Trophoblast cell (in vitro differentiated cells and primary cell): ENCODE data around the gene FRMPD4.

Source experiments
- DNase-seq, 2 donors: peaks; one replicate each; pipeline ENCODE4 v3.0.0-alpha.2; 2016
- H2AFZ ChIP-seq: 2 replicates; pipeline ENCODE4 v1.6.1; 2013; ENCODE audit warnings: low read length, moderate library complexity, mild to moderate bottlenecking; ENCODE audit not compliant: insufficient read depth, poor library complexity
- H2AK5ac ChIP-seq: 2 replicates; pipeline ENCODE4 v1.6.1; 2013; ENCODE audit warnings: mild to moderate bottlenecking, low read length
- H2BK120ac ChIP-seq: 2 replicates; pipeline ENCODE4 v1.6.1; 2013; ENCODE audit warnings: low read length, mild to moderate bottlenecking, moderate library complexity; ENCODE audit not compliant: insufficient read depth, poor library complexity
- H2BK12ac ChIP-seq: 2 replicates; pipeline ENCODE4 v1.6.1; 2013; ENCODE audit warnings: mild to moderate bottlenecking, low read length, moderate library complexity
- H2BK5ac ChIP-seq: 2 replicates; pipeline ENCODE4 v1.6.1; 2013; ENCODE audit warnings: low read length, low read depth, moderate library complexity, mild to moderate bottlenecking; ENCODE audit not compliant: poor library complexity
- H3K14ac ChIP-seq: 2 replicates; pipeline ENCODE4 v1.6.1; 2013; ENCODE audit warnings: mild to moderate bottlenecking, low read length
- H3K18ac ChIP-seq: 2 replicates; pipeline ENCODE4 v1.6.1; 2013; ENCODE audit warnings: mild to moderate bottlenecking, low read length
- H3K23ac ChIP-seq: 2 replicates; pipeline ENCODE4 v1.6.1; 2013; ENCODE audit warnings: low read length
- H3K27ac ChIP-seq: 2 replicates; pipeline ENCODE4 v1.5.1; 2013; ENCODE audit warnings: low read depth, mild to moderate bottlenecking, inconsistent platforms, low read length, moderate library complexity
- H3K27me3 ChIP-seq: 2 replicates; pipeline ENCODE4 v1.6.1; 2013; ENCODE audit warnings: inconsistent platforms, mild to moderate bottlenecking, low read length, moderate library complexity; ENCODE audit not compliant: insufficient read depth
- H3K36me3 ChIP-seq, 2 experiments: 1 replicate in 1 of 2; 2 replicates in 1 of 2; pipeline ENCODE4 v1.6.1; 2013; ENCODE audit warnings: low read length in 2 of 2, mild to moderate bottlenecking in 2 of 2, moderate library complexity in 1 of 2; ENCODE audit not compliant: insufficient read depth in 2 of 2, control insufficient read depth in 1 of 2
- H3K4ac ChIP-seq: 2 replicates; pipeline ENCODE4 v1.6.1; 2013; ENCODE audit warnings: low read depth, mild to moderate bottlenecking, low read length, moderate library complexity
- H3K4me1 ChIP-seq, 2 experiments: 1 replicate in 1 of 2; 2 replicates in 1 of 2; pipeline ENCODE4 v1.6.1; 2013; ENCODE audit warnings: low read length in 2 of 2, mild to moderate bottlenecking in 2 of 2, moderate library complexity in 1 of 2; ENCODE audit not compliant: insufficient read depth in 2 of 2, control insufficient read depth in 1 of 2
- H3K4me2 ChIP-seq: 2 replicates; pipeline ENCODE4 v1.6.1; 2013; ENCODE audit warnings: inconsistent platforms, mild to moderate bottlenecking, low read length, moderate library complexity
- H3K4me3 ChIP-seq: 2 replicates; pipeline ENCODE4 v1.5.1; 2013; ENCODE audit warnings: mild to moderate bottlenecking, low read depth, low read length, inconsistent platforms
- H3K79me1 ChIP-seq: one replicate; pipeline ENCODE4 v1.6.1; 2013; ENCODE audit warnings: low read length
- H3K79me2 ChIP-seq: 2 replicates; pipeline ENCODE4 v1.6.1; 2013; ENCODE audit warnings: low read length, mild to moderate bottlenecking; ENCODE audit not compliant: control insufficient read depth, insufficient read depth, poor library complexity
- H3K9ac ChIP-seq: 2 replicates; pipeline ENCODE4 v1.6.1; 2013; ENCODE audit warnings: mild to moderate bottlenecking, low read length
- H3K9me3 ChIP-seq: 2 replicates; pipeline ENCODE4 v1.6.1; 2013; ENCODE audit warnings: low read depth, mild to moderate bottlenecking, control low read depth, inconsistent platforms, low read length; ENCODE audit not compliant: insufficient read depth
- H4K12ac ChIP-seq: 2 replicates; pipeline ENCODE4 v1.6.1; 2013; ENCODE audit warnings: low read depth, mild to moderate bottlenecking, low read length, moderate library complexity
- H4K8ac ChIP-seq: 2 replicates; pipeline ENCODE4 v1.6.1; 2013; ENCODE audit warnings: low read depth, mild to moderate bottlenecking, low read length, moderate library complexity
- H4K91ac ChIP-seq: one replicate; pipeline ENCODE4 v1.6.1; 2013; ENCODE audit warnings: low read depth, mild to moderate bottlenecking, low read length, moderate library complexity
- WGBS: extraction: QIAGEN DNeasy Blood & Tissue Kit; methylation state at CpG from one replicate; pipeline ENCODE4 v1.1.7; 2013; ENCODE audit warnings: missing lambda C conversion rate; ENCODE audit not compliant: insufficient read length, insufficient coverage; ENCODE audit errors: extremely low coverage; 5-methylcytosine and 5-hydroxymethylcytosine counted together

FRMPD4 gene

DNA sequence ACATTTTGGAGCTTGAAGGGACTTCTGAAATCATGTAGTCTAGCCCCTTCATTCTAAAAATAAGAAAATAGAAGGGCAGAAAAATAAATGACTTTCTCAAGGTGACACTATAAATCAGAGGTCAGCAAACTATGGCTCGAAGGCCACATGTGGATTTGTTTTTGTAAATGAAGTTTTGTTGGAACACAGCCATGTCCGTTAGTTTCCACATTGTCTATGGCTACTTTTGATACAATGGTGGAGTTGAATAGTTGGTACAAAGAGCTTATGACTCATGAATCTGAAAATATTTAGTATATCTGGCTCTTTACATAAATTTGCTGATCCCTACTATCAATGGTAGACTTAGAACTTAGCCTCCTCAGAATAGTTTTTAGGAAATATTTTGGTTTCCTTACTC is 350.5 kb downstream of the FRMPD4 start:
- no peak overlapping the region for H4K8ac ChIP-seq
- no peak overlapping the region for H2BK12ac ChIP-seq
- H3K4me3 ChIP-seq: no peak overlapping the region
- H3K9me3 ChIP-seq: no peaks in the 10 kb centered on the region
- H3K79me2 ChIP-seq: no peaks in the 10 kb centered on the region
- no peak overlapping the region for H2BK120ac ChIP-seq
- no CpG with 5 or more reads among the region's 2 CpGs for WGBS
- H3K4me1 ChIP-seq: no peaks in the 10 kb centered on the region
- no peak overlapping the region for H3K23ac ChIP-seq
- H2AFZ ChIP-seq: no peak overlapping the region
- H4K12ac ChIP-seq: no peak overlapping the region
- no peak overlapping the region for H3K4me2 ChIP-seq
- H3K27me3 ChIP-seq: no peaks in the 10 kb centered on the region
- H2AK5ac ChIP-seq: no peak overlapping the region
- no peak overlapping the region for H3K27ac ChIP-seq
- no peak overlapping the region for H2BK5ac ChIP-seq
- H3K4ac ChIP-seq: no peak overlapping the region
- no peak overlapping the region for H3K9ac ChIP-seq
- H3K36me3 ChIP-seq: no peaks in the 10 kb centered on the region
- H3K79me1 ChIP-seq: no peaks in the 10 kb centered on the region
- no peak overlapping the region for H3K18ac ChIP-seq
- DNase-seq: no peak
- H4K91ac ChIP-seq: no peak overlapping the region
- H3K14ac ChIP-seq: no peak overlapping the region

- H3K4ac ChIP-seq: no peak overlapping the region
- no peaks in the 10 kb centered on the region for H3K4me1 ChIP-seq
- no peaks in the 10 kb centered on the region for H3K27me3 ChIP-seq
- H3K23ac ChIP-seq: no peak overlapping the region
- no peak overlapping the region for H3K9ac ChIP-seq
- no peak overlapping the region for H4K91ac ChIP-seq
- no peaks in the 10 kb centered on the region for H3K79me1 ChIP-seq
- no CpG with 5 or more reads among the region's 3 CpGs for WGBS
- H2AFZ ChIP-seq: no peak overlapping the region
- H3K36me3 ChIP-seq: no peaks in the 10 kb centered on the region
- H2BK120ac ChIP-seq: no peak overlapping the region
- no peak overlapping the region for H2AK5ac ChIP-seq
- no peak overlapping the region for H3K27ac ChIP-seq
- no peak overlapping the region for H3K4me3 ChIP-seq
- no peak overlapping the region for H3K18ac ChIP-seq
- no peak overlapping the region for H2BK12ac ChIP-seq
- no peak overlapping the region for H3K14ac ChIP-seq
- no peak for DNase-seq
- no peak overlapping the region for H3K4me2 ChIP-seq
- H4K12ac ChIP-seq: no peak overlapping the region
- no peaks in the 10 kb centered on the region for H3K9me3 ChIP-seq
- H3K79me2 ChIP-seq: no peaks in the 10 kb centered on the region
- H4K8ac ChIP-seq: no peak overlapping the region
- no peak overlapping the region for H2BK5ac ChIP-seq
Observed at GRCh38 chrX:12489341-12489740, 351.1 kb downstream of the FRMPD4 start.

DNA sequence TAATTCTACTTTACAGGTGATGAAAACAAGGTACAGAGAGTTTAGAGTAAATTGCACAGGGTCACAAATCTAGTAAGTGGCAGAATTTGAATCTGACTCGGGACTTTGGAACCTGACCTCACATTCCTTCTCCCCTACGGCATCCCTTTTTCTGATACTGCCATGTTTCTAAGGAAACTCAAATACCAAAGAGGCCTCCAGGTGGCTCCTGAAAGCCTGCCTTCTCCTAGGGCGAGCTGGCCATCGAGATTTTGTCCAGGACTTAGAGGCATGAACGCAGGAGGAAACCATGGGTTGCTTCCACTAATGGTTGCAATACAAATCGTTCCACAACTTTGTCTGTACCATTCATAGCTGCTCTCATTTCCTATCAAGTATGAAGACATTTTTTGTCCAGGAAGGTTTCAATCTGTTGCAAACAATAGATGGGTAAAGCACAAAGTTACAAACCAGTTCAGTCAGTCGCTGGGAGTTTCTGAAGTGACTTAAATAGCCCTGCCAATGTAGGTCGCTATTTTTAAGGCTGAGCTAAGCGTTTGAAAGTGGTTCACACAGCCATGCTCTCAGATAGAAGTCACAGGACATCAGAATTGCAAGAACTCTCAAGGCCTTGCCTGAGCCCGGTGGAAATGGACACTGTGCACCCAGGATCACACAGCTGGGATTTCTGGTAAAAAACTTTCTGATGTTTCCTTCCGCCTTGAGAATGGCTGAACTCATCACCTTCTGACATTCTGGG is 356.3 kb downstream of the FRMPD4 start:
- no peaks in the 10 kb centered on the region for H3K79me1 ChIP-seq
- H4K12ac ChIP-seq: no peak overlapping the region
- H2BK12ac ChIP-seq: no peak overlapping the region
- DNase-seq: peak in 1 of 2 donors; percentile 30
- H3K27ac ChIP-seq: no peak overlapping the region
- H3K23ac ChIP-seq: no peak overlapping the region
- no peak overlapping the region for H2AFZ ChIP-seq
- no peak overlapping the region for H2BK120ac ChIP-seq
- no peak overlapping the region for H3K4me2 ChIP-seq
- H3K27me3 ChIP-seq: no peaks in the 10 kb centered on the region
- H4K91ac ChIP-seq: no peak overlapping the region
- no peak overlapping the region for H3K9ac ChIP-seq
- no peak overlapping the region for H3K4ac ChIP-seq
- no peaks in the 10 kb centered on the region for H3K4me1 ChIP-seq
- no peak overlapping the region for H3K14ac ChIP-seq
- H3K4me3 ChIP-seq: no peak overlapping the region
- no peak overlapping the region for H3K18ac ChIP-seq
- H4K8ac ChIP-seq: no peak overlapping the region
- no CpG with 5 or more reads among the region's 11 CpGs for WGBS
- H3K9me3 ChIP-seq: no peaks in the 10 kb centered on the region
- H2BK5ac ChIP-seq: no peak overlapping the region
- no peaks in the 10 kb centered on the region for H3K36me3 ChIP-seq
- no peak overlapping the region for H2AK5ac ChIP-seq
- H3K79me2 ChIP-seq: no peaks in the 10 kb centered on the region

DNA sequence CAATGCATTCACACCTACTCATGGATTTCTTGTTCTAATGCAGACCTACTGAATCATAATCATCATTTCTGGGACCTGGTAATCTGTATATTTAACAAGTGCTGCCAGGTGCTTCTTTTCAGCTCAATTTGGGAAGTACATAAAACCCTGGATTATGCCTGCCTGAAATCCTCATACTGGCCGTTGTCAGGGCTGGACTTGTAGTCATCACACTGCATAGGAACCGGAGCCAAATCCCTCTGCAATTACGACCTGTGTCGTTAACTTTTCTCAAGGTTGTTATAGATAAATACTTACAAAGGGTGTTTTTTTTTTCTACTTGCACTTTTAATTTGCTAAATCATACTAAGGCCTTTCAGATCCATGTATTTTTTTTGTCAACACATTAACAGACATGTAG is 358.1 kb downstream of the FRMPD4 start:
- H4K91ac ChIP-seq: no peak overlapping the region
- no peaks in the 10 kb centered on the region for H3K4me1 ChIP-seq
- no peak overlapping the region for H3K14ac ChIP-seq
- no peaks in the 10 kb centered on the region for H3K79me1 ChIP-seq
- no peak overlapping the region for H3K23ac ChIP-seq
- H3K9me3 ChIP-seq: no peaks in the 10 kb centered on the region
- H3K4ac ChIP-seq: no peak overlapping the region
- DNase-seq: no peak
- H3K4me2 ChIP-seq: no peak overlapping the region
- no peak overlapping the region for H2BK120ac ChIP-seq
- H3K18ac ChIP-seq: no peak overlapping the region
- H4K8ac ChIP-seq: no peak overlapping the region
- no peak overlapping the region for H2AK5ac ChIP-seq
- no peak overlapping the region for H3K27ac ChIP-seq
- H2BK5ac ChIP-seq: no peak overlapping the region
- H2AFZ ChIP-seq: no peak overlapping the region
- no peaks in the 10 kb centered on the region for H3K79me2 ChIP-seq
- no peaks in the 10 kb centered on the region for H3K36me3 ChIP-seq
- no peak overlapping the region for H4K12ac ChIP-seq
- H3K4me3 ChIP-seq: no peak overlapping the region
- no CpG with 5 or more reads among the region's 4 CpGs for WGBS
- no peaks in the 10 kb centered on the region for H3K27me3 ChIP-seq
- H2BK12ac ChIP-seq: no peak overlapping the region
- no peak overlapping the region for H3K9ac ChIP-seq
